GM12892 (cell line): ENCODE results near the gene SMG6.
"Not testable (repeated sequence)": the region's sequence is repeated elsewhere in the genome, so short reads cannot be mapped to it uniquely, and the experiment has no call there.

Experiments used
- DNase-seq: peaks from one replicate; pipeline ENCODE4 v3.0.0; 2011; ENCODE audit not compliant: insufficient read length
- FAIRE-seq: peaks from 2 replicates; lab custom pipeline; 2011; peaks lifted over from hg19 to GRCh38; lab: Jason Lieb, UNC
- POLR2A ChIP-seq: IDR thresholded peaks from 2 replicates; pipeline ENCODE4 v1.6.1; 2011; ENCODE audit warnings: low read depth, low read length, control low read depth
- POLR2AphosphoS5 ChIP-seq: IDR thresholded peaks from 2 replicates; pipeline ENCODE4 v1.6.1; 2011; ENCODE audit warnings: low read depth, low read length, control low read depth
- TAF1 ChIP-seq: IDR thresholded peaks from 2 replicates; pipeline ENCODE4 v1.6.1; 2011; ENCODE audit warnings: low read depth, mild to moderate bottlenecking, control low read depth, low read length, borderline replicate concordance

Gene SMG6

DNA sequence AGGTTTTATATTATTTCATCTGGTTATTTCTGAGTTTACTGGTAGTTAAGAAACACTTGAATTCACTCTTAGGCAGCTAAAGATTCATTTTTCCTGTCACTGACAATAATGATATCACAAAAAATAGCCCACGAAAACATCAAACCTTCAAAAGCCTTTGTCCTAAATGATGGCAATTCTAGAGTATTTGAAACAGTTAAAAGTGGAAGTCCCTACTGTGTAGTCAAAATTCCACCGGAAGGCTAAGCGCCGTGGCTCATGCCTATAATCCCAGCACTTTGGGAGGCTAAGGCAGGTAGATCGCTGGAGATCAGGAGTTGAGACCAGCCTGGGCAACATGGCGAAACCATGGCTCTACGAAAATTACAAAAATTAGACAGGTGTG lies 145.2 kb downstream of the SMG6 start:
- DNase-seq (no peak), FAIRE-seq (no peak)
- TF ChIP-seq POLR2AphosphoS5: no peak
- TF ChIP-seq POLR2A: no peak
- TF ChIP-seq TAF1: no peak

GRCh38 chr17:2157675-2158395 lies 145.8 kb downstream of the SMG6 start:
- TF ChIP-seq TAF1 (no peak), POLR2AphosphoS5 (no peak), POLR2A (no peak)
- DNase-seq (no peak), FAIRE-seq (no peak)

DNA sequence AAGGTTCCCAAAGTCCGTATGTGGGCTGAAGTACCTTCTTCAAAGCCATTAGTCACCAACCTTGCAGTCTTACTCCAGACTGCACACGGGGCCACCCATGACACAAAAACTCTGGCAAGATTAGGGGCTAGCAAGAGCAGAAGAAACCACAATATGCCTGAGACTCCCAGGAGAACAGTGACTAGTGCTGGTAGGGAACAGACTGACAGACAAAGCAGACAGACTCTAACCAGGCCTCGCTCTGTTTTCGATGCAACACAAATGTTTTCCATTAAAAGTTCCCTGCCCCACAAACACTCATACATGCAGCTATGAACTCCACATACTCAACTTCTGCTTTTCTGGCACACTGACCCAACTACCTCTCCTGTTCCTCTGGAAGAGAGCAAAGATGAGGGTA lies 146.5 kb downstream of the SMG6 start:
- TF ChIP-seq TAF1: no peak
- TF ChIP-seq POLR2AphosphoS5: no peak
- no peak for TF ChIP-seq POLR2A
- peak; percentile 79 for FAIRE-seq
- no peak for DNase-seq

DNA sequence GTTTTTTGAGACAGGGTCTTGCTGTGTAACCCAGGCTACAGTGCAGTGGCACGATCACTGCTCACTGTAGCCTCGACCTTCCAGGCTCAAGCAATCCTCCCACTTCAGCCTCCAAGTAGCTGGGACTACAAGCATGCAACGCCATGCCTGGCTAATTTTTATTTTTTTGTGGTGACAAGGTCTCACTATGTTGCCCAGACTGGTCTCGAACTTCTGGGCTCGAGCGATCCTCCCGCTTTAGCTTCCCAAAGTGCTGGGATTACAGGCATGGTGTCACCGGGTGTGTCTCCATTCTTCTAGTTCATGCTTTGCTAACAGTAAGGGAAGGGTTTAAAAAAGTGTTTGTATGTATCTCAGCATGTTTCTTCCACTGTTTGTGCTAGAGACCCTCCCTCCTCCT lies 146.9 kb downstream of the SMG6 start:
- TF ChIP-seq TAF1 (no peak), POLR2AphosphoS5 (no peak), POLR2A (no peak)
- no peak for DNase-seq
- no peak for FAIRE-seq

GRCh38 chr17:2155573-2155972 lies 148.0 kb downstream of the SMG6 start:
- TF ChIP-seq POLR2AphosphoS5 (no peak), TAF1 (no peak), POLR2A (no peak)
- no peak for FAIRE-seq
- DNase-seq: no peak

- FAIRE-seq: no peak
Measured at GRCh38 chr17:2151358-2152033, 152.1 kb downstream of the SMG6 start.

DNA sequence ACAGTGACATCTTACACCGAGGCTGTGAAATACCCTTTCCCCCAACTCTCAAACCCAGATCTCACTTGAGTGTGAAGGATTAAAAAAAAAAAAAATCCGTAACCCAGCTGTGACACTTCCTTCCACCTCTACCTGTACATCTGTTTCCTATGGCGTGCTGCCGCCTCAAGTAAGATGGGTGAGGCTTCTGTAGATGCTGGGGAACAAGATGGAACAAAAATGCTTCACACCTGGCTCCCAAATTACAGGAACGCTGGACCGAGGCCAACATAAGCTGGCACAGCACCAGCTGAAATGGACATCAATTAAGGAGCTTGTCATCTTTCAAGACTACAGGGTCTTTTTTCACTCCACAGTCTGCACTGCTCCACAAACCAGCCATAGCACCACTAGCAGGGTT lies 152.8 kb downstream of the SMG6 start:
- no peak for DNase-seq
- no peak for FAIRE-seq
- TF ChIP-seq TAF1 (no peak), POLR2AphosphoS5 (no peak), POLR2A (no peak)

More at GRCh38 chr17:2151358-2152033, 152.1 kb downstream of the SMG6 start:
- TF ChIP-seq TAF1 (no peak), POLR2AphosphoS5 (no peak), POLR2A (no peak)
- no peak for DNase-seq

GRCh38 chr17:2149934-2150333 lies 153.7 kb downstream of the SMG6 start:
- TF ChIP-seq POLR2A: no peak
- no peak for TF ChIP-seq TAF1
- TF ChIP-seq POLR2AphosphoS5: no peak
- DNase-seq (no peak), FAIRE-seq (no peak)

DNA sequence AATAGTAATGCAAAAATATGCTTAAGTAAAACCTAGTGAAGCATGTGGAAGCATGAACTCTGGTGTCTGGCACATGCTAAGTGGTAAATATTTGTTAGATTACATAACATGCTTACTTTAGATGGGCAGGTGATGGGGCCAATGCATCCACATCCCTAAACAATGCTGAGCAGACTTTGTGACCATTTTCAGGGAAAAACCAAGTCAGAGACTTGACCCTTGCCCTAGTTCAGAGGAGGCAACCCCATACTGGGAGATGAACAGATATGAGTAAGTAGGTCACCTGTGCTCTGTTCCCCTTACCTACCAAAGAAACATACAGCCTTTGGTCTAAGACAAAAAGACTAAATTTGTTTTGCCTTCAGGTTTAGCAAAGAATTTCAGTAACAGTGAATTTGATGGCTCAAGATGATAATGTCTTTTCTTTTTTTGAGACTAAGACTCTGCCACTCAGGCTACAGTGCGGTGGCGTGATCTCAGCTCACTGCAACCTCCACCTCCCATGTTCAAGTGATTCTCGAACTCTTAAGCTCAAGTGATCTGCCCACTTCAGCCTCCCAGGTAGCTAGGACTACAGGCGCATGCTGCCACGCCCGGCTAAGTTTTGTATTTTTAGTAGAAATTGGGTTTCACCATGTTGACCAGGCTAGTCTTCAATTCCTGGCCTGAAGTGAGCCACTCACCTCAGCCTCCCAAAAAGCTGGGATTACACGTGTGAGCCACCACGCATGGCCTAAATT lies 157.3 kb downstream of the SMG6 start:
- peak; percentile 9 for FAIRE-seq
- TF ChIP-seq POLR2A (no peak), TAF1 (no peak), POLR2AphosphoS5 (no peak)
- no peak for DNase-seq

- no peak for FAIRE-seq
- TF ChIP-seq POLR2AphosphoS5 (no peak), TAF1 (no peak), POLR2A (no peak)
Measured at GRCh38 chr17:2144701-2145100, 158.9 kb downstream of the SMG6 start.

DNA sequence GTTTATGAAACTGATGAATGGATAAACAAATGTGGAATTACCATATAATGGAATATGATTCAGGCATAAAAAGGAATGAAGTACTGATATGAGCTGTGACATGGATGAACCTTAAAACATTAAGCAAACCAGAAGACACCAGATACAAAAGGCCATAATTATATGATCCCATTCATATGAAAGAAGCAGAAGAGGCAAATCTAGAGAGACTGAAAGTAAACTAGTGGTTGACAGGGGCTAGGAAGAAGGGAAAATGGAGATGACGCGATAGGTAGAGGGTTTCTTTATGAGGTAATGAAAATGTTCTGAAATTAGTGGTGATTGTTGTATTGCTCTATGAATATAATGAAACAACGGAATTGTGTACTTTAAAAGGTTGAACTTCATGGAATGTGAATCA lies 160.3 kb downstream of the SMG6 start:
- TF ChIP-seq TAF1: no peak
- TF ChIP-seq POLR2A: no peak
- TF ChIP-seq POLR2AphosphoS5: no peak
- FAIRE-seq (no peak), DNase-seq (no peak)

More at GRCh38 chr17:2144701-2145100, 158.9 kb downstream of the SMG6 start:
- no peak for DNase-seq

GRCh38 chr17:2142682-2143081 lies 160.9 kb downstream of the SMG6 start:
- FAIRE-seq, DNase-seq: not testable (repeated sequence)

GRCh38 chr17:2140683-2141082 lies 162.9 kb downstream of the SMG6 start:
- TF ChIP-seq POLR2A (no peak), TAF1 (no peak), POLR2AphosphoS5 (no peak)
- FAIRE-seq (no peak), DNase-seq (no peak)
